Stimulated activated CD4-positive, alpha-beta T cell treated with anti-CD3 and anti-CD28 coated beads, Interleukin-1b, Interleukin-23, amount 100 ng/mL, for 4 hours (primary cell): ENCODE measurements around the gene TMEM183A.
A peak's percentile ranks its signal among the peaks of the same experiment; 100 is the strongest.
"Not testable (repeated sequence)": the region's sequence is repeated elsewhere in the genome, so short reads cannot be mapped to it uniquely, and the experiment has no call there.

Source experiments
- DNase-seq, 2 donors: peaks; one replicate each; pipeline ENCODE4 v3.0.0-alpha.2; 2020; ENCODE audit warnings: low read depth in 2 of 2

Gene TMEM183A

GRCh38 chr1:202987255-202987654, 19.9 kb upstream of the TMEM183A start:
- DNase-seq, result no peak

- DNase-seq, result no peak
Observed at GRCh38 chr1:202987922-202988583, 19.1 kb upstream of the TMEM183A start.

- DNase-seq, result no peak
Observed at GRCh38 chr1:202989879-202990278, 17.3 kb upstream of the TMEM183A start.

GRCh38 chr1:202991112-202991511, 16.1 kb upstream of the TMEM183A start:
- no peak for DNase-seq

- no peak for DNase-seq
Observed at GRCh38 chr1:202994756-202995155, 12.4 kb upstream of the TMEM183A start.

GRCh38 chr1:202998836-202999750, 8.1 kb upstream of the TMEM183A start:
- peak; percentile 23 to 61 for DNase-seq

GRCh38 chr1:203000217-203000944, 6.8 kb upstream of the TMEM183A start:
- DNase-seq, result no peak

GRCh38 chr1:203001986-203002385, 5.2 kb upstream of the TMEM183A start:
- no peak for DNase-seq

- DNase-seq, result no peak
Observed at GRCh38 chr1:203002951-203003350, 4.2 kb upstream of the TMEM183A start.

- not testable (repeated sequence) for DNase-seq
Observed at GRCh38 chr1:203005395-203006142, 1.6 kb upstream of the TMEM183A start.

GRCh38 chr1:203009185-203009584, 2.0 kb downstream of the TMEM183A start:
- DNase-seq, result no peak

- no peak for DNase-seq
Observed at GRCh38 chr1:203011582-203011981, 4.4 kb downstream of the TMEM183A start.

- no peak for DNase-seq
Observed at GRCh38 chr1:203017061-203017460, 9.9 kb downstream of the TMEM183A start.

- DNase-seq, result no peak
Observed at GRCh38 chr1:203017692-203018091, 10.5 kb downstream of the TMEM183A start.

GRCh38 chr1:203022855-203023254, 15.7 kb downstream of the TMEM183A start:
- DNase-seq, result not testable (repeated sequence)

GRCh38 chr1:203025686-203026030, 18.5 kb downstream of the TMEM183A start:
- DNase-seq, result no peak

GRCh38 chr1:203026031-203026665, 19.0 kb downstream of the TMEM183A start, which contains the start of gene PPFIA4:
PPFIA4 (plus strand) TSS chr1:203026491; CDS start chr1:203039009, 12,518 bp downstream.
- peak; percentile 81 to 84 for DNase-seq

GRCh38 chr1:203026666-203027663, 19.8 kb downstream of the TMEM183A start:
- DNase-seq, result no peak

- no peak for DNase-seq
Observed at GRCh38 chr1:203028067-203028783, 21.1 kb downstream of the TMEM183A start.
